GM15510 (cell line): ENCODE results near the gene CCDC88C.

Experiments
- POLR2A ChIP-seq: IDR thresholded peaks from 3 replicates; pipeline ENCODE4 v1.6.1; 2011; ENCODE audit warnings: borderline replicate concordance; ENCODE audit not compliant: insufficient read length; ENCODE audit errors: extremely low read depth

The CCDC88C gene

DNA sequence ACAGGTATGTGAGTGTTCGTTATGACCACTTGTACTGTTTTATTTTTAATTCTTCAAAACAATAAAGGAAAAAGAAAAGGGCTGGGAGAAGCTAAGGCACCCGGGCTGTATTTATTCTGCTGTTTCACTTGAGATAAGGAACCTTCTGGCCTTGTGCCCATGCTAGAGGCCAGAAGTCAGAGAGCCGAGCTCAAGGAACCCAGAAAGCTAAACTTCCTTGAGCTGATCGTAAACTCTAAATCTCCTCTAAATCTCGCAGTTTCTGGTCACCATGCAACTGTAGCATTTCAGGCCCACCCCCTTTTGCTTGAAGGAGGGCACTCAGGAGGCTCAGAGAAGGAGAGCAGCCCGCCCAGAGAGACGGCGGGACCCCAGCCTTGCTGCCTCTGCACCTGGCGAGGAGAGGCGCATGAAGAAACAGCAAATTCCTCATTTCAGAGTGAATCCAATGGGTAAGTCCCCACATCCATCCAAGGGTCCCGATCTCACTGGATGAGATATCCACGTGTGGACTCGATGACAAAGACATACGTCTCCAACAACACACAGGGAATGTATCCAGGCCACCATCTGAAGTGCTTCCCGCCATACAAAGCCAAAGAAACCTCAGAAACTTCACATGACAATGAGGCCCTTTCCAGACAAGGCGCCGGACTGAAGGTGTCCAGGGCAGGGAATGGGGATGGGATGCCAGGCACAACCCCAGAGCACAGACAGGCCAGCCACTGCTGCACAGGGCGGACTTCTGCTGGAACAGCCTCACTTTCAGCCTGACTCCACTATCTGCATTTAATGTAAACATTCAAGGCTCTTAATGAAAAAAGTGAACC is 14.6 kb downstream of the CCDC88C start:
- TF ChIP-seq POLR2A, result no peak

DNA sequence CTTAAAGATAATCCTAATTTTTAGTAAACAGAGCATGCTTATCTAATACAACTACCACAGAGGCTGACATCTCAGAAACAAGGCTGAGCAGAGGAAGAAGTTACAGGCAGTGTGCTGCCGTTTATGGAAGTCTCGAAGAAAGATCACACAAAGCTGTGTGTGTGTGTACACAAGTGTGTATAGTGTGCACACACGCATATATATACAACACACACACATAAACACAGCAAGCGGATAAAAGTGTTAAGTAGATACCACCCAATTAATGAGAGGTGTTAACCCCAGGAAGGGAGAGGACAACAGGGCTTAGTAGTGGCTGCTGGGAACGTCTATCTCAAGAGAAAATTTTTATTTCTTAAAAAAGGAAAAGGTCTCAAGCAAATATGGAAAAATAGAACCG is 15.3 kb downstream of the CCDC88C start:
- TF ChIP-seq POLR2A, result no peak

DNA sequence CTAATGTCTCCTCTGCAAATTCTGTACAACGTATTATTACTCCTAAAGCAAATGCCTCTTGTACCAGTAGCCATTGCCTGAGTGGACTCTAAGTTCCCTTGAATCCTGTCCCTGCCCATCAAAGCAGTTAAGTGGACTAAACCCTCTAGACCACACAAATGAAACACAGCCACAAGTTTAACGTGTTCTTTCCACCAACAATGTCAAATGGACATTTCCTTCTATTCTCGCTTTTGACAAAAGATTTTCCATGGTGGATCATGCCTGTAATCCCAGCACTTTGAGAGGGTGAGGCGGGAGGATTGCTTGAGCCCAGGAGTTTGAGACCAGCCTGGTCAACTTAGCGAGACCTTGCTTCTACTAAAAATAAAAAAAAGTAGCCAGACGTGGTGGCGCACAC is 15.9 kb downstream of the CCDC88C start:
- TF ChIP-seq POLR2A, result no peak

GRCh38 chr14:91400696-91401095 is 16.9 kb downstream of the CCDC88C start:
- no peak for TF ChIP-seq POLR2A

GRCh38 chr14:91399868-91400640 is 17.6 kb downstream of the CCDC88C start:
- peak; percentile 21 for TF ChIP-seq POLR2A

GRCh38 chr14:91398707-91399106 is 18.9 kb downstream of the CCDC88C start:
- TF ChIP-seq POLR2A, result no peak

GRCh38 chr14:91397965-91398591 is 19.5 kb downstream of the CCDC88C start:
- no peak for TF ChIP-seq POLR2A

DNA sequence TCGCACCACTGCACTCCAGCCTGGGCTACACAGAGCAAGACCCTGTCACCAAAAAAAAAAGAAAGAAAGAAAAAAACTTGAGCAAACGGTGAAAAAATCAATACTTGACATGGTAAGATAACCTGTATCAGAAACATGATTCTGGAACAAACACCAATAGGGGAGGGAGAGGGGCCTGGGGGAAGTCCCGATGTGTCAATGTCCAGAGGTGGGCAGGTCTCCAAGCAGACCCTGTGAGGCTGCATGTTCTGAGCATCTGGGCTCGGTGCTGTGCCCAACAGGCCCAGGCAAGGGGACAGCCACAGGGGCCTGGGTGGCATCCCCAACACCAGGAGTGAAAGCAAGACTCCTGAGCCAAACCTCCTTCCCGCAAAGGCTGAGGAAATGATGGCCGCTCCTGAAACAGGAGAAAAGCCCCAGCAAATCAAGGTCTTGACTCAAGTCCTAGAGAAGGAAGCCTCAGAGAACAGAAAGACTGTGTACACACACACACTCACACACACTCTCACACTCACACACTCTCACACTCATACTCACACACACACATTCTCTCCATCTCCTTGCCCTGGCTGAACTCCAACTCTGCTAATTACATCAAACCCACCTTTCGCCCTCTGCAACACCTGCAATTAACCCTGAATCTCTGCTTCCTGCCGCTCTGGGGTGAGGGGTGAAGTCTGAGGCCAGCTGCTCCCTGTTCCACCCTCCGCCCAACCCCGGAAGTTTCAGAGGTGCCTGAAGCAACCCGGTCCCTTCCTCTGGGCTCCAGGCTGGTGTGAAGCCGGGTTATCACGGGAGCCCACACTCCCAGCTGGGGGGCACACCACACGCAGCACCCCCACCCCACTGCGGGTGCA is 20.4 kb downstream of the CCDC88C start:
- no peak for TF ChIP-seq POLR2A

DNA sequence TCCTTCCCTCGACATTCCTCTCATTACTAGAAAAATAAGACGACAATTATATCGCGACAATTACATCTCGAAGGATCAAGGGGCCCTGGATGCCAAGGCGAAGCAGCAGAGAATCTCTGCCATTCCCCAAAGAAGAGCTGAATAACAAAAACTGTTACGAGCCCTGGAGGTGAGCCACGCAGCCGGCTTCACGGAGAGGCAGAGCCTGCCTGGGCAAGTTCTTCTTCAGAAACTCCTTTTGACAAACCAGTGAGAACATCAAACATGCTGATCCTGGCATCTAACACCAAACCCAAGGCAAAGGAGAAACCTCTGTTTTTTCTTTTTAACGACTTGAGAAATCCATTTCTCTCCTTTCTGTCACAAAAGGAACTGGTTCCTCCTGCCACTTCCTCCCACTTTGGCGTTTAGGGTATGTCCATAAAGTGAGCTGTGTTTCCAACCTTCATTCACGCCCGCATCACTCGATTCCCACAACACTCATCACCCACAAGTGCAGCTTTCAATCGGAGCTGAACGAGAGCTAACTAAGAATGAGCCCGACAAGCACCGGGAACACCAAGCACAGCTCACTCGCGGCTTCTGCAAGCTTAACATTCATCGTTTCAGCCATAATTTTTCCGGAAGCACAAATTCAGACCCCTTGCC is 21.5 kb downstream of the CCDC88C start:
- TF ChIP-seq POLR2A, result no peak

GRCh38 chr14:91395466-91395865 is 22.2 kb downstream of the CCDC88C start:
- TF ChIP-seq POLR2A, result no peak

GRCh38 chr14:91394105-91395081 is 23.2 kb downstream of the CCDC88C start:
- no peak for TF ChIP-seq POLR2A

GRCh38 chr14:91392623-91393303 is 24.9 kb downstream of the CCDC88C start:
- no peak for TF ChIP-seq POLR2A
